ENCODE data around the gene LRRC8B.

Gene LRRC8B

GRCh38 chr1:89550995-89551394 lies 26.4 kb downstream of the LRRC8B start:
- Mint-ChIP-seq H3K27me3 (no peaks in the 10 kb centered on the region), H3K4me1 (ENCODE audit: low read depth) (peaks cover 88% of the 10 kb centered on the region), H3K36me3 (peaks cover 42% of the 10 kb centered on the region), H3K4me3 (no peak overlapping the region), H3K27ac (peak overlapping the region; percentile 75), H3K9me3 (ENCODE audit: low read depth) (no peaks in the 10 kb centered on the region)

GRCh38 chr1:89552471-89553081 lies 27.9 kb downstream of the LRRC8B start:
- Mint-ChIP-seq H3K9me3 (ENCODE audit: low read depth) (no peaks in the 10 kb centered on the region), H3K4me1 (ENCODE audit: low read depth) (peaks cover 86% of the 10 kb centered on the region), H3K4me3 (peak overlapping the region; percentile 21), H3K36me3 (peaks cover 47% of the 10 kb centered on the region), H3K27ac (peak overlapping the region; percentile 6), H3K27me3 (no peaks in the 10 kb centered on the region)

GRCh38 chr1:89553157-89553556 lies 28.5 kb downstream of the LRRC8B start:
- Mint-ChIP-seq H3K27ac (peak overlapping the region; percentile 31), H3K36me3 (peaks cover 50% of the 10 kb centered on the region)

GRCh38 chr1:89555550-89555949 lies 30.9 kb downstream of the LRRC8B start:
- Mint-ChIP-seq H3K4me1 (ENCODE audit: low read depth) (peaks cover 66% of the 10 kb centered on the region), H3K36me3 (peaks cover 48% of the 10 kb centered on the region), H3K4me3 (no peak overlapping the region)

More at GRCh38 chr1:89553157-89553556, 28.5 kb downstream of the LRRC8B start:
- Mint-ChIP-seq H3K27me3 (no peaks in the 10 kb centered on the region), H3K4me1 (ENCODE audit: low read depth) (peaks cover 80% of the 10 kb centered on the region), H3K9me3 (ENCODE audit: low read depth) (no peaks in the 10 kb centered on the region), H3K4me3 (no peak overlapping the region)

GRCh38 chr1:89556726-89557444 lies 32.3 kb downstream of the LRRC8B start:
- Mint-ChIP-seq H3K4me1 (ENCODE audit: low read depth) (peaks cover 54% of the 10 kb centered on the region), H3K9me3 (ENCODE audit: low read depth) (peaks cover 5% of the 10 kb centered on the region), H3K27me3 (no peaks in the 10 kb centered on the region), H3K4me3 (no peak overlapping the region), H3K27ac (no peak overlapping the region), H3K36me3 (peaks cover 47% of the 10 kb centered on the region)

More at GRCh38 chr1:89555550-89555949, 30.9 kb downstream of the LRRC8B start:
- Mint-ChIP-seq H3K27ac (peak overlapping the region; percentile 69), H3K27me3 (no peaks in the 10 kb centered on the region), H3K9me3 (ENCODE audit: low read depth) (peaks cover 5% of the 10 kb centered on the region)

GRCh38 chr1:89557445-89557825 lies 32.8 kb downstream of the LRRC8B start:
- Mint-ChIP-seq H3K9me3 (ENCODE audit: low read depth) (peaks cover 5% of the 10 kb centered on the region), H3K27ac (no peak overlapping the region), H3K27me3 (no peaks in the 10 kb centered on the region), H3K4me3 (no peak overlapping the region), H3K4me1 (ENCODE audit: low read depth) (peaks cover 53% of the 10 kb centered on the region), H3K36me3 (peaks cover 47% of the 10 kb centered on the region)

- H3K27me3 Mint-ChIP-seq, result no peaks in the 10 kb centered on the region
- peaks cover 51% of the 10 kb centered on the region for H3K4me1 Mint-ChIP-seq (ENCODE audit: low read depth)
- peaks cover 5% of the 10 kb centered on the region for H3K9me3 Mint-ChIP-seq (ENCODE audit: low read depth)
- peak overlapping the region; percentile 52 for H3K27ac Mint-ChIP-seq
- no peak overlapping the region for H3K4me3 Mint-ChIP-seq
- peaks cover 42% of the 10 kb centered on the region for H3K36me3 Mint-ChIP-seq
Measured at GRCh38 chr1:89557956-89558355, 33.3 kb downstream of the LRRC8B start.

GRCh38 chr1:89563957-89564604 lies 39.5 kb downstream of the LRRC8B start:
- Mint-ChIP-seq H3K4me3 (no peak overlapping the region), H3K27me3 (no peaks in the 10 kb centered on the region), H3K4me1 (ENCODE audit: low read depth) (peaks cover 45% of the 10 kb centered on the region), H3K9me3 (ENCODE audit: low read depth) (peaks cover 5% of the 10 kb centered on the region), H3K27ac (peak overlapping the region; percentile 7), H3K36me3 (peaks cover 28% of the 10 kb centered on the region)

GRCh38 chr1:89565521-89565920 lies 40.9 kb downstream of the LRRC8B start:
- H3K27me3 Mint-ChIP-seq, result no peaks in the 10 kb centered on the region
- H3K4me1 Mint-ChIP-seq (ENCODE audit: low read depth), result peaks cover 47% of the 10 kb centered on the region
- no peaks in the 10 kb centered on the region for H3K9me3 Mint-ChIP-seq (ENCODE audit: low read depth)
- H3K36me3 Mint-ChIP-seq, result peaks cover 33% of the 10 kb centered on the region
- H3K4me3 Mint-ChIP-seq, result no peak overlapping the region
- H3K27ac Mint-ChIP-seq, result no peak overlapping the region

GRCh38 chr1:89566761-89567174 lies 42.1 kb downstream of the LRRC8B start:
- Mint-ChIP-seq H3K27ac (peak overlapping the region; percentile 19), H3K4me3 (no peak overlapping the region), H3K4me1 (ENCODE audit: low read depth) (peaks cover 57% of the 10 kb centered on the region), H3K36me3 (peaks cover 43% of the 10 kb centered on the region), H3K9me3 (ENCODE audit: low read depth) (no peaks in the 10 kb centered on the region), H3K27me3 (no peaks in the 10 kb centered on the region)

- H3K27me3 Mint-ChIP-seq, result no peaks in the 10 kb centered on the region
- H3K4me3 Mint-ChIP-seq, result no peak overlapping the region
- no peak overlapping the region for H3K27ac Mint-ChIP-seq
- H3K9me3 Mint-ChIP-seq (ENCODE audit: low read depth), result no peaks in the 10 kb centered on the region
- peaks cover 56% of the 10 kb centered on the region for H3K4me1 Mint-ChIP-seq (ENCODE audit: low read depth)
- H3K36me3 Mint-ChIP-seq, result peaks cover 49% of the 10 kb centered on the region
Measured at GRCh38 chr1:89567797-89568196, 43.2 kb downstream of the LRRC8B start.

GRCh38 chr1:89573410-89573809 lies 48.8 kb downstream of the LRRC8B start:
- peaks cover 26% of the 10 kb centered on the region for H3K4me1 Mint-ChIP-seq (ENCODE audit: low read depth)
- H3K36me3 Mint-ChIP-seq, result peaks cover 51% of the 10 kb centered on the region

GRCh38 chr1:89574621-89575020 lies 50.0 kb downstream of the LRRC8B start:
- peaks cover 50% of the 10 kb centered on the region for H3K36me3 Mint-ChIP-seq
- no peaks in the 10 kb centered on the region for H3K27me3 Mint-ChIP-seq
- H3K4me1 Mint-ChIP-seq (ENCODE audit: low read depth), result peaks cover 26% of the 10 kb centered on the region
- no peaks in the 10 kb centered on the region for H3K9me3 Mint-ChIP-seq (ENCODE audit: low read depth)
- H3K27ac Mint-ChIP-seq, result no peak overlapping the region
- no peak overlapping the region for H3K4me3 Mint-ChIP-seq

More at GRCh38 chr1:89573410-89573809, 48.8 kb downstream of the LRRC8B start:
- Mint-ChIP-seq H3K9me3 (ENCODE audit: low read depth) (no peaks in the 10 kb centered on the region), H3K4me3 (no peak overlapping the region), H3K27ac (peak overlapping the region; percentile 46), H3K27me3 (no peaks in the 10 kb centered on the region)

- no peak overlapping the region for H3K27ac Mint-ChIP-seq
- H3K9me3 Mint-ChIP-seq (ENCODE audit: low read depth), result no peaks in the 10 kb centered on the region
- H3K27me3 Mint-ChIP-seq, result no peaks in the 10 kb centered on the region
- peaks cover 30% of the 10 kb centered on the region for H3K4me1 Mint-ChIP-seq (ENCODE audit: low read depth)
- H3K4me3 Mint-ChIP-seq, result no peak overlapping the region
- peaks cover 45% of the 10 kb centered on the region for H3K36me3 Mint-ChIP-seq
Measured at GRCh38 chr1:89575207-89575606, 50.6 kb downstream of the LRRC8B start.

GRCh38 chr1:89576013-89576412 lies 51.4 kb downstream of the LRRC8B start:
- Mint-ChIP-seq H3K4me1 (ENCODE audit: low read depth) (peaks cover 25% of the 10 kb centered on the region), H3K36me3 (peaks cover 37% of the 10 kb centered on the region), H3K27ac (no peak overlapping the region), H3K4me3 (no peak overlapping the region), H3K9me3 (ENCODE audit: low read depth) (no peaks in the 10 kb centered on the region), H3K27me3 (no peaks in the 10 kb centered on the region)
